Keratinocyte (primary cell): ENCODE measurements around the gene BBX. TPM values are rescaled to one million over a fixed set of nuclear protein-coding genes. Genes with fewer than 3 reads are reported as not detected.

ENCODE experiments used
- DNase-seq: peaks from one replicate; pipeline ENCODE4 v3.0.0-alpha.2; 2011; ENCODE audit warnings: low read depth, missing footprints, low spot score
- FAIRE-seq: peaks from 2 replicates; lab custom pipeline; 2011; peaks lifted over from hg19 to GRCh38; lab: Jason Lieb, UNC
- H2AFZ ChIP-seq: 2 replicates; pipeline ENCODE4 v1.6.0; 2012; ENCODE audit warnings: low read length, control low read depth, inconsistent platforms; ENCODE audit not compliant: control insufficient read depth
- H3K27ac ChIP-seq: 2 replicates; pipeline ENCODE4 v1.5.1; 2011; ENCODE audit warnings: low read length; ENCODE audit not compliant: control insufficient read depth, insufficient read depth
- H3K27me3 ChIP-seq: 3 replicates; pipeline ENCODE4 v1.6.0; 2011; ENCODE audit warnings: low read length; ENCODE audit not compliant: control insufficient read depth, insufficient read depth; ENCODE audit errors: extremely low read depth
- H3K36me3 ChIP-seq, 2 experiments: 2 replicates in 1 of 2; 3 replicates in 1 of 2; pipeline ENCODE4 v1.5.1; 2011; ENCODE audit warnings: low read length in 2 of 2, mild to moderate bottlenecking in 1 of 2; ENCODE audit not compliant: control insufficient read depth in 2 of 2, insufficient read depth in 2 of 2; ENCODE audit errors: extremely low read depth in 1 of 2
- H3K4me1 ChIP-seq: 3 replicates; pipeline ENCODE4 v1.5.1; 2011; ENCODE audit warnings: low read length; ENCODE audit not compliant: control insufficient read depth, insufficient read depth; ENCODE audit errors: extremely low read depth
- H3K4me2 ChIP-seq: 3 replicates; pipeline ENCODE4 v1.6.0; 2011; ENCODE audit warnings: low read depth, low read length; ENCODE audit not compliant: control insufficient read depth, insufficient read depth; ENCODE audit errors: extremely low read depth
- H3K4me3 ChIP-seq, 3 experiments: fragments of 200-600 bp in 1 of 3; sonication (generic) in 1 of 3; 2 replicates in 2 of 3; 3 replicates in 1 of 3; pipeline ENCODE4 v1.5.1; 2011 to 2016; ENCODE audit warnings: low read length in 3 of 3, mild to moderate bottlenecking in 3 of 3, control low read depth in 2 of 3, inconsistent platforms in 1 of 3, low read depth in 1 of 3, mixed read lengths in 1 of 3, mixed run types in 1 of 3, moderate library complexity in 1 of 3; ENCODE audit not compliant: control insufficient read depth in 2 of 3, insufficient read depth in 2 of 3; ENCODE audit errors: extremely low read depth in 1 of 3
- H3K79me2 ChIP-seq: 2 replicates; pipeline ENCODE4 v1.6.0; 2012; ENCODE audit warnings: low read length; ENCODE audit not compliant: control insufficient read depth, insufficient read depth
- H3K9ac ChIP-seq: 3 replicates; pipeline ENCODE4 v1.6.0; 2011; ENCODE audit warnings: low read length; ENCODE audit not compliant: control insufficient read depth, insufficient read depth; ENCODE audit errors: extremely low read depth
- H3K9me1 ChIP-seq: 3 replicates; pipeline ENCODE4 v1.6.0; 2011; ENCODE audit warnings: low read length; ENCODE audit not compliant: control insufficient read depth, insufficient read depth; ENCODE audit errors: extremely low read depth
- H3K9me3 ChIP-seq: 2 replicates; pipeline ENCODE4 v1.5.1; 2012; ENCODE audit warnings: low read depth, low read length; ENCODE audit not compliant: control insufficient read depth
- H4K20me1 ChIP-seq: 3 replicates; pipeline ENCODE4 v1.6.0; 2011; ENCODE audit warnings: low read length; ENCODE audit not compliant: control insufficient read depth, insufficient read depth; ENCODE audit errors: extremely low read depth
- EZH2 ChIP-seq: IDR thresholded peaks from one replicate; pipeline ENCODE4 v1.6.1; 2012; ENCODE audit warnings: inconsistent platforms, mild to moderate bottlenecking, low read length, moderate library complexity
- dilution Hi-C: fragments of 300-500 bp; cut with MboI; formaldehyde crosslinking; loops from one replicate; pipeline ENCODE4 v1.7.0; 2020; ENCODE audit warnings: low sequenced_read_pairs; ENCODE audit not compliant: extremely low pct_ligation_motif_present
- polyA plus RNA-seq, 5 experiments: library from polyadenylated mRNA; depleted of rRNA in 3 of 5; stranded (reverse) in 3 of 5; stranded (forward) in 1 of 5; unstranded in 1 of 5; fragments of >200 nt; gene quantifications; 1 replicate in 1 of 5; 2 replicates in 3 of 5; 3 replicates in 1 of 5; pipeline versions ENCODE4 v1.2.1 to v1.2.3, GENCODE V29; 2011 to 2012; ENCODE audit warnings: missing spikeins in 2 of 5, low read depth in 1 of 5, low replicate concordance in 1 of 5
- TF ChIP-seq, protein P1 (sequence below), 3 experiments: IDR thresholded peaks in 1 of 3; conservative IDR thresholded peaks in 1 of 3; optimal IDR thresholded peaks in 1 of 3; 2 replicates in 2 of 3; 3 replicates in 1 of 3; pipeline versions ENCODE3 to v1.5.1; 2011; ENCODE audit warnings: low read length in 3 of 3, mild to moderate bottlenecking in 3 of 3, moderate library complexity in 2 of 3, control low read depth in 1 of 3, inconsistent platforms in 1 of 3; ENCODE audit not compliant: insufficient read depth in 2 of 3; ENCODE audit errors: extremely low read depth in 1 of 3

Gene BBX
- polyA plus RNA-seq, 1 donor (not counting 4 experiments of a cell fraction or from before 2014, with no cell fraction given), result 43.4 TPM

GRCh38 chr3:107643038-107643883 is 120.5 kb downstream of the BBX start:
- FAIRE-seq, result no peak
- Histone ChIP-seq H2AFZ (no peak overlapping the region), H3K4me1 (peaks cover 7% of the 10 kb centered on the region), H3K27me3 (no peaks in the 10 kb centered on the region), H3K4me2 (no peak overlapping the region), H3K27ac (no peak overlapping the region), H4K20me1 (peaks cover 2% of the 10 kb centered on the region), H3K4me3 (no peak overlapping the region), H3K9me1 (no peaks in the 10 kb centered on the region), H3K79me2 (no peaks in the 10 kb centered on the region), H3K9me3 (no peaks in the 10 kb centered on the region), H3K9ac (no peak overlapping the region), H3K36me3 (no peaks in the 10 kb centered on the region)
- TF ChIP-seq, protein P1, sequence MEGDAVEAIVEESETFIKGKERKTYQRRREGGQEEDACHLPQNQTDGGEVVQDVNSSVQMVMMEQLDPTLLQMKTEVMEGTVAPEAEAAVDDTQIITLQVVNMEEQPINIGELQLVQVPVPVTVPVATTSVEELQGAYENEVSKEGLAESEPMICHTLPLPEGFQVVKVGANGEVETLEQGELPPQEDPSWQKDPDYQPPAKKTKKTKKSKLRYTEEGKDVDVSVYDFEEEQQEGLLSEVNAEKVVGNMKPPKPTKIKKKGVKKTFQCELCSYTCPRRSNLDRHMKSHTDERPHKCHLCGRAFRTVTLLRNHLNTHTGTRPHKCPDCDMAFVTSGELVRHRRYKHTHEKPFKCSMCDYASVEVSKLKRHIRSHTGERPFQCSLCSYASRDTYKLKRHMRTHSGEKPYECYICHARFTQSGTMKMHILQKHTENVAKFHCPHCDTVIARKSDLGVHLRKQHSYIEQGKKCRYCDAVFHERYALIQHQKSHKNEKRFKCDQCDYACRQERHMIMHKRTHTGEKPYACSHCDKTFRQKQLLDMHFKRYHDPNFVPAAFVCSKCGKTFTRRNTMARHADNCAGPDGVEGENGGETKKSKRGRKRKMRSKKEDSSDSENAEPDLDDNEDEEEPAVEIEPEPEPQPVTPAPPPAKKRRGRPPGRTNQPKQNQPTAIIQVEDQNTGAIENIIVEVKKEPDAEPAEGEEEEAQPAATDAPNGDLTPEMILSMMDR (optimal IDR thresholded peaks at IDR 0.05 in 1 of 3, IDR thresholded peaks at IDR 0.05 in 1 of 3, conservative IDR thresholded peaks at IDR 0.05 in 1 of 3; ENCODE audit: extremely low read depth in 1 of 3, insufficient read depth in 2 of 3, low read length in 3 of 3), result peak; percentile 30 to 44 (median 34)
- TF ChIP-seq EZH2, result no peak
- dilution Hi-C loops, result no loop called here
- no peak for DNase-seq

DNA sequence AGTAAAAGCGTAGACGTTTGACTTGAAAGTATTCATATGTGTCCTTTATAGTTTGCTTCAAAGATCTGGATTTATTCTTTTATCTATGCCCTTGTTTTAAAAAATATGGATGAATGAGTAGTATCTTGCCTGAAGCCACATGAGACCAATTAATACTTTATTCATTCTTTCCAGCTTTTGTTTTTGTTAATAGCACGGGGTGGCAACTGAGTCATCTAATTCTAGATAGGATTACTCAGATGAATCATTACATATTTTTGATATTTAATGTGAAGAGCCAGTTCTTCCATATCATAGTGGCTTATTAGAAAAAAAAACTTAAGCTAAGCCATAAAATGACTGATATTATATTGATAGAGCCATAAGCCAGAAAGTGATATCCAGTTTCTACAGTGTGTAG is 121.9 kb downstream of the BBX start:
- H3K27me3 ChIP-seq, result no peaks in the 10 kb centered on the region
- no peaks in the 10 kb centered on the region for H4K20me1 ChIP-seq
- peak overlapping the region; percentile 10 for H3K27ac ChIP-seq
- DNase-seq (no peak), FAIRE-seq (no peak)
- no peaks in the 10 kb centered on the region for H3K36me3 ChIP-seq
- H3K9me3 ChIP-seq, result no peaks in the 10 kb centered on the region
- no peak overlapping the region for H2AFZ ChIP-seq
- dilution Hi-C loops, result no loop called here
- TF ChIP-seq, protein P1 (optimal IDR thresholded peaks at IDR 0.05 in 1 of 3, IDR thresholded peaks at IDR 0.05 in 1 of 3, conservative IDR thresholded peaks at IDR 0.05 in 1 of 3; ENCODE audit: extremely low read depth in 1 of 3, insufficient read depth in 2 of 3, low read length in 3 of 3), result no peak
- TF ChIP-seq EZH2, result no peak
- peak overlapping the region; percentile 36 for H3K4me2 ChIP-seq
- H3K9ac ChIP-seq, result no peak overlapping the region
- no peaks in the 10 kb centered on the region for H3K79me2 ChIP-seq
- no peaks in the 10 kb centered on the region for H3K9me1 ChIP-seq
- peaks cover 7% of the 10 kb centered on the region for H3K4me1 ChIP-seq
- H3K4me3 ChIP-seq, result no peak overlapping the region
